Frontal cortex (tissue), 1 donor: ENCODE data around the gene PRKACG. TPM values are rescaled to one million over a fixed set of nuclear protein-coding genes. Genes with fewer than 3 reads are reported as not detected.

Source experiments
- total RNA-seq: library from RNA; depleted of rRNA; stranded (reverse); fragments of >200 nt; gene quantifications from one replicate; pipeline ENCODE4 v1.2.3, GENCODE V29; 2014

Gene PRKACG
- total RNA-seq, 1 donor from 2014 or later = not detected

Other genes with a start within 250 kb of the PRKACG start
- 2.0 TPM for gene FXN, start 21.6 kb upstream of the PRKACG start, total RNA-seq
- 5.7 TPM for gene TJP2, start 160.2 kb upstream of the PRKACG start, total RNA-seq